GM21447 (cell line): Measurements from ENCODE around the gene NUBP2.

Experiments
- ATAC-seq: cut with Tn5 transposase; IDR thresholded peaks from one replicate; pipeline ENCODE4 v1.9.1; 2021; ENCODE audit not compliant: unreplicated experiment

NUBP2 gene

DNA sequence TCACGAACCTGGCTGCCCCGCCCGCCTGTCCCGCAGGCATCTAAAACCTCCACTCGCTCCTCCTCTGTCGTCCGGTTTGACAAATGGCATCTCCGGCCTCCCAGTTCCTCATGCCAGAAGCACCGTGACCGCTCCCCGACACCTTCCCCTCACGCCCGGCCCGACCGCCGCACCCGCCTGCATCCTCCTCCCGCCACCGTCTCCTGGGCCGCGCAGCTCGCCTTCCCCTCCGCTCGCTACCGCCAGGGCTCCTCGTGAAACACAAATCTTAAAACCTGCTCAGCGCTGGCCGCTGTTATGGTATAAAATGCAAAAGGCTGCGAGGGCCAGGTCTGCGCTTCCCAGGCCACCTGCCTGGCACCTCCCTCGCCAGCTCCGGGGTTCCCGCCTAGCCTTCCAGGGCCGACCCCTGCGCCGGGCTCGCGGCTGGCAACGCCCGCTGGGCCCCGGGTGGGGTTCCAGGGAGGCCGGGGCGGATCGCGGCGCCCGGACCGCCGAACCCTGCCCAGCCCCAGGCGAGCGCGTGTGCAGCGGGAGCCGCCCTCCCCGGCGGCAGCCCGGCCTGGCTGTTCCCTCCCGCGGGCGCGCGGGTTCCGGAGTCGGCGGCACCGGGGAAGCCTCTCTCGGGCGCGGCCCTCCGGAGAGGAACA lies 877 bp upstream of the NUBP2 start:
- no peak for ATAC-seq

DNA sequence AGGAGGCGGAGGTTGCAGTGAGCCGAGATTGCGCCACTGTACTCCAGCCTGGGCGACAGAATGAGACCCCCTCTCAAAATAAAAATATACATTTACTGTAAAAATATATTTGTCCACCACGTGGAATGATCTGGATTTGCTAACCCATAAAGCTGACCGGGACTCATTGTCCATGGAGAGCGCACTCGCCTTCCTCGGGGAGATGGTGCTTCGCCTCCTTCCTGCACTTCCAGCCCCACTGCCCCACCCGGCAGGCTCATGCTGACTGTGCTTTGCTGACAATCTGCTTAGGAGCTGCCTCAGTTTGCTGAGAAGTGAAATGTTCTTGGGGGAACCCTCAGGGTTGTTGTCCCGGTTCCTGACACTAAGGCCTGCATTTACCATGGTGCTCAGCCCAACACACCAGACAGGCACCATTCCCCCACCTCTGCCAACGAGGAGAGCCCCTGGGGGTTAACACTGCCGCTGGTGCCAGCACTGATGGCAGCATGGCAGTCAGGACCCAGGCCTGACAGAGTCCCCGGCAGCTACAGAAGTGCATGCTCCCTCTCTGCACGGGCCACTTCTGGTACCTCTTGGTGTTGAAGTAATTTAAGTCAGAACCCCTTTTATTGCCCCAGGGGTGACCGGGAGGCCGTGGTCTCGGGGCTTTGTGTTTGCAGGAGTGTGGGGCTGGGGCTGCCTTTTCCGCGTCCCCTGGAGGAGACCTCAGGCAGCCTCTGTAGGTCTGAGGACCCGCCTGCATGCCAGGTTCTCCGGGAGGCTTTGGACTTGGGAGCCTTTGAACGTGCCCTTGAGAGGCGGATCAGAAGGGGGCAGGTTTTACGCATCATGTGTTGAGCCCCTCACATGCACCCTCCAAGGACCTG lies 2.5 kb downstream of the NUBP2 start:
- no peak for ATAC-seq

DNA sequence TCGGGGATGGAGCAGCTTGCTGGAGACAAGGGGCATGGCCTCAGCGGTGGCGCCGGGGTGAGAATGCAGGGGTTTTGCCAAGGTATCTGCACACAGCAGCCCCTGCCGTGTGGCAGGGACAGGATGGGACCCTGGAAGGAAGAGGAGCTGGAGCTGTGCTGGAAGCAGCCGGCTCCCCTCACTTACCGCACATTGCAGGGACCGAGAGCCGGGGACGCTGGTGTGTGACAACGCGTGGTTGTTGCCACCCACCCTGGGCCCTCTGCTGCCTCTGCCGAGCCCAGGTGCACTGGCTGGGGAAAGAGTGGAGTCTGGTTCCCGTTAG lies 3.0 kb downstream of the NUBP2 start:
- ATAC-seq: no peak

DNA sequence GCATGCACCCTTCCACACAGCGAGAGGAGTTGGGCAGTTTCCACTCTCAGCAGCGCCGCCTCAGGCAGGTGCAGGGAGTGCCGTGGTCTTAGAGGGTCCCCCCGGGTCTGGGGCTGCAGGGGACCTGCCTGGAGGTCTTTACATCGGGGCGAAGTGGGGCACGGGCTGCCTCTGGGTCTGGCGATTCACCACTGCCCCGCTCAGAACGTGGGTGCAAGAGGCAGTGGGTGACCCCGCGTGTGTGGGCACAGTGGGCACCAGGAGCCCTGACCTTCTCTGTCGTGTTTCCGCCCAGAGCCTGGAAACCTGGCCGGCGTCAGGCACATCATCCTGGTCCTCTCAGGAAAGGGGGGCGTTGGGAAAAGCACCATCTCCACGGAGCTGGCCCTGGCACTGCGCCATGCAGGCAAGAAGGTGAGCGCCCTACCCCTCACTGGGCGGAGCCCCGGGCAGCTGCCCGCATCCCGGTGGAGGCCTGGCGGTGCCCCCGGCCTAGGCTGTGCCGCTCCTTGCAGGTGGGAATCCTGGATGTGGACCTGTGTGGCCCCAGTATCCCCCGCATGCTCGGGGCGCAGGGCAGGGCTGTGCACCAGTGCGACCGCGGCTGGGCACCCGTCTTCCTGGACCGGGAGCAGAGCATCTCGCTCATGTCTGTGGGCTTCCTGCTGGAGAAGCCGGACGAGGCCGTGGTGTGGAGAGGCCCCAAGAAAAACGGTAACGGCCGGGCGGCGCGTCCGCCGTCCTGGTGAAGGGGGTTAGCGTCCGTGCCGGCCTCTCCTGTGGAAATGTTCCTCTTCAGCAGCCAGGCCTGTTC lies 3.7 kb downstream of the NUBP2 start:
- ATAC-seq: no peak

DNA sequence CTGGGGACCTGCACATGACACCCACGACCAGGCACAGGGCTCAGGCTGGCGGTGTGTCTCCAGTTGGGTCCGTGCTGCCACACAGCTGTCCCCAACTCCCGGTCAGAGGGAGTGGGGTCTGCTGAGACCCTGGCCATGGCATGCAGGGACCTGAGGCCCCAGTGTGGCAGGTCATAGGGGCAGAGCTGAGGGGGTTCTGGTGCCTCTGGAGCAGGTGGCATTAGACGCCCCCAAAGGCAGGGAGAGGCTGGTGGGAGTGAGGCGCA lies 4.2 kb downstream of the NUBP2 start:
- ATAC-seq: no peak

DNA sequence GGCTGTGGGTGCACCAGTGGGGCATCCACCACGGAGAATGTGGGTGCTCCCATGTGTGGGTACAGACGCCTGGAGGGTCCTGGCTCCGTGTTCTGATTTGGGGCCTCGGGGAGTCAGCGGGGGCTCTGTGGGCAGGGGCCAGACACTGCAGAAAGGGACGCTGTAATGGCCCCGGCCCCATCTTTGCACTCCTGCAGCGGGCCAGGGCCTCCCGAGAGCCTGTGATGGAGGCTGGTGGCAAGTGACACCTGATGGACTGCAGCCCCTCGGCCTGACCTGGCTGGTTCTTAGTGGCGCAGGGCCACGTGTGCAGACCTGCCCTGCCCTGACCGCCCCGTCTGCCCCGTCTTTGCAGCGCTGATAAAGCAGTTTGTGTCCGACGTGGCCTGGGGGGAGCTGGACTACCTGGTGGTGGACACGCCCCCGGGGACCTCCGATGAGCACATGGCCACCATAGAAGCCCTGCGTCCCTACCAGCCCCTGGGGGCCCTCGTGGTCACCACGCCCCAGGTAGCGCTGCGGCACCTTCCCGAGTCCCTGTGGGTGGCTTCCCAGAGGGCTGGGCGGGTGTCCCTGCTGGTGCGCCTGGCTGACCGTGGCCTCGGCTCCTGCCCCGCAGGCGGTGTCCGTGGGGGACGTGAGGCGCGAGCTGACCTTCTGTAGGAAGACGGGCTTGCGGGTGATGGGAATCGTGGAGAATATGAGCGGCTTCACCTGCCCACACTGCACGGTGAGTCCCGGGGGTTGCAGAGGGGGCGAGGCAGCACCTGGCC lies 4.7 kb downstream of the NUBP2 start:
- ATAC-seq: no peak

DNA sequence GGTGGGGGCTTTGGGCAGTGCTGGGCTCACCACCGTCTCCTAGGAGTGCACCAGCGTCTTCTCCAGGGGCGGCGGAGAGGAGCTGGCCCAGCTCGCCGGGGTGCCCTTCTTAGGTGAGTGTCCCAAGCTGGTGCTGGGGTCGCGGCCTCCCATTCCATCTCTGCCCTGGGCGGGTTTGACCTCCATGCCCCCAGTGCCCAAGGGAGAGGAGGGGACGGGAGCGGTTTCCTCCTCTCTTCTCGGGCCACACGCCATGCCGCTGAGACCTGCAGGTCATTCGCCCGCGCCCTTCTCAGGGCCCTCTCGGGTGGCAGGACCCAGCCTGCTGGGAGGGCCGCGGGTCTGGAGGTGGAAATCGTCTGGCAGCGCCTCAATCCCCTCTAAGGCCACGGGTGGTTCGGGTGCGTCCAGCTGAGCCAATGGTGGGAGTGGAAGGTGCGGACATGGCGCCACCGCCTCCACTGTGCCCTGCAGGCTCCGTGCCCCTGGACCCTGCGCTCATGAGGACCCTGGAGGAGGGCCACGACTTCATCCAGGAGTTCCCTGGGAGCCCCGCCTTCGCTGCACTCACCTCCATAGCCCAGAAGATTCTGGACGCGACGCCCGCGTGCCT lies 5.4 kb downstream of the NUBP2 start:
- no peak for ATAC-seq

DNA sequence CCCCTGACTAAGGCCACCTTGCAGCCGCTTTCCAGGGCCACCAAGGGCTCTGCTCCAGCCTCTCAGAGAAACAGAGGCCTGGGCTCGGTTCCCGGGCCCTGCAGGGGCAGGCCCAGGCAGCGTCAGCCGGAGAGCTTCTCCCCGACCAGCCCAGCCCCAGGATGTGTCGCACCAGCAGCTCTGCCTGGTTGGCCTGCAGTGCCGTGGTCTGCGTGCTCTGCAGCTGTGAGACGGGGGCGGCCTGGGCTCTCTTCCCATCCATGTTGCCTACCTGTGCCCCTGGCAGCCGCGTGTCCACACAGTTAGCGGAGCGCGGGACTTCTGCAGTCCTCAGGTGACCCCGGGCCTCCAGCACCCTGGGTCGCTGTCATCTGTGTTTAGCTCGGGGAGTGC lies 5.9 kb downstream of the NUBP2 start:
- ATAC-seq: no peak

DNA sequence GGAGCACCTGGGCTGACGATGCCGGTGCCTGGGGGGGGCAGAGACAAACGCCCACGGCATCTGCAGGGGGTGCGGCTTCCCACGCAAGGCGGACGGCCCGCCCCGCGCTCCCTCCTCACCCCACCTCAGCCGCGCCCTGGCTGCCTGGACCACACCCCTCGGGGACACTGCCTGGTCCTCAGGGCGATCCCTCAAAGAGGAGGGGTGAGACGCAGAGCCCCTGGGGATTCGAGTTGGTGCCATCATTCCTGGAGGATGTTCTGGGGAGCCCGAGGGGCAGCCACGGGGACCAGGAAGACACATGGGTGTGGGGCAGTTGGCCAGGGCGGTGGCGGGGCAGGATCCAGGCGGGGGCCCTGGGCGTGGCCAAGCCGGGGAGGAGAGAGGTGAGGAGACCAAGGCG lies 6.9 kb downstream of the NUBP2 start:
- no peak for ATAC-seq

DNA sequence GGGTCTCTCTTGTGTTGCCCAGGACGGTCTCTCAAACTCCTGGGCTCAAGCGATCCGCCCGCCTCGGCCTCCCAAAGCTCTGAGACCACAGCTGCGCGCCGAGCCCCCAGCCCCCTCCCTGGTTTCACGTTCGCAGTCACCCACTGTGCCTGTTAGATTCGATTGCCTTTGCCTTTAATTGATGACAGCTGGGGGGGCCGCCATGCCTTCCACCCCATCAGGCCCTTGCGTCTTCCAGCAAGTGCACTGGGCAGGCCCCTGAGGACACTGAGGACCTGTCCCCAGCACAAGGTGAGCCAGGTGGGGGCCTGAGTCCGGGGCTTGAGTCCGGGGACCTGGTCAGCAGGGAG lies 7.5 kb downstream of the NUBP2 start:
- ATAC-seq: no peak

DNA sequence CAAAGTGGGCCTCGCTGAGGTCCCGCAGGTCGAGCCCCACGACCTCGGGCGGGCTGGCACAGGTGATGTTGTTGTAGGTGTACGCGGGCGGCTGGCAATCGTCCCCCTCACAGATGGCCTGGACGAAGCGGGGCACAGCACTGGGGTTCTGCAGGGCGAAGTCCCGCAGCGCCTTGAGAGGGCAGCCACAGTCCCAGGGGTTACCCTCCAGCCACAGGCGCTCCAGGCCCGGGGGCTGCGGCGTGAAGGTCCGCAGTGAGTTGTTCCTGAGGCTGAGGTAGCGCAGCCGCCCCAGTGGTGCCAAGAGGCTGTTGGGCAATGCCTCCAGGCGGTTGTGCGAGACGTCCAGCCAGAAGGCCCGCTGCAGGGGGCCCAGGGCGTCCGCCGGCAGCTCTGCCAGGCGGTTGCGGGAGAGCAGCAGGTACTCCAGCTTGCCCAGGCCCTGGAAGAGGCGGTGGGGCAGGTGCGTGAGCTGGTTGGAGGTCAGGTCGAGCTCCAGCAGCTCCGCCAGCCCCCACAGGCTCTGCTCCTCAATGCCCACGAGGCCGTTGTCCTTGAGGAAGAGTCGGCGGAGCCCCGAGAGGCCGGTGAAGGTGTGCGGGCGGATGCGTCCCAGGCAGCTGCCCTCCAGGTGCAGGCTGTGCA lies 8.0 kb downstream of the NUBP2 start:
- no peak for ATAC-seq

DNA sequence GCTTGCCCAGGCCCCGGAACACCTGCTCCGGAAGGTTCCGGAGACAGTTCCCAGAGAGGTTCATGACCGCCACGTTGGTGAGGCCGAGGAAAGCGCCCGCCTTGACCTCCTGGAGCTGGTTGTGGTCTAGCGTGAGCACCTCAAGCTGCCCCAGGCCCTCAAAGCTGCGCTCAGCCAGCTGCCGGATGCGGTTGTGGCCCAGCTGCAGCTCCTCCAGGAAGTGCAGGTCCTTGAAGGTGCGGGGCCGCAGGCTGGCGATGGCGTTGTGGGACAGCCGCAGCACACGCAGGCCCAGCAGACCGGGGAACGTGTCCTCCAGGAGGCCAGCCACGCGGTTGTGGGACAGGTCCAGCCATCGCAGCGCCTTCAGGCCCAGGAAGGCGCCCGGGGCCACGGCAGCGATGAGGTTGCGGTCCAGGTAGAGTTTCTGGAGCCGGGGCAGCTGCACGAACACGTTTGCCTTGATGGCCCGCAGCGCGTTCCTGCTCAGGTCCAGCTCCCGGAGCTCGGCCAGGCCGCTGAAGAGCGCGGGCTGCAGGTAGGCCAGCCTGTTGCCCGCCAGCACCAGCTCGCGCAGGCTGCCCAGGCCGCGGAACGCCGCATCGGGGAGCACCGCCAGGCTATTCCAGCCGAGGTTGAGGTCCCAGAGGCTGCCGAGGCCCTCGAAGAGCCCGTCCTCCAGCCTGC lies 8.6 kb downstream of the NUBP2 start:
- ATAC-seq: no peak

DNA sequence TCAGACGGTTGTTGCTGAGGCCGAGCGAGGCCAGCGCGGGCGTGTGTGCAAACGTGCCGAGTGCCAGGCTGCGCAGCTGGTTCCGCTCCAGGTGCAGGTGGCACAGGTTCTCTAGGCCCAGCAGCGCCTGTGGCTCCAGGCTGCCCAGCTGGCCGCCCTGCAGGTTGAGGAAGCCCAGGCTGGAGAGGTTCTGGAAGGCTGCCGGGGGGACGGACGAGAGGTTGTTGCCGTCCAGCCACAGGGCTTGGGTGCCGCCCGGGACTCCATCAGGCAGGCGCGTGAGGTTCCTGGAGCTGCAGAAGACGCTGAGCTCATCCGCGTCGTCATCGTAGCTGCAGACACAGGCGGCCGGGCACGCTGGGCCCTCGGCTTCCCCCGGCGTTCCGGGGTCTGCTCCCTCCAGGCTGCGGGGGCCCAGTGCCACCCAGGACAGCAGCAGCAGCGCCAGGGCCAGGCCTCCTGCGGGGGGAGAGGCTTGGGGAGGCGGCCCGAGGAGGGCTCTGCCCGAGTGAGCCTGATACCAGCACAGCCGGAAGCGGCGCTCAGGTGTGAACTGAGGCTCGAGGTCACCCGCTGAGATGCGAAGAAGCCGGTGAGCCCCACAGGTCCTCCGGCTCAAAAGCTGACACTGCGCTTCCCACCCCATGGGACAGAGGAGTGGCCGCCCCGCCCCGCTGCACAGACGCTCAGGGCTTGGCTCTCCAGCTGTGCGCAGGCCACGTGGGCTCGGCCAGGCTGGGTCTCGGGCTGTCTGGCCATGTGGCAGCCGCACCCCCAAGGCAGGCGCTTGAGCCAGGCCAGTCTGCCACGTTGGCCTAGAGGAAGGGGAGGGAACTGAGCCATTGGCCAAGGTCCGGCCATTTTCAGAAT lies 9.4 kb downstream of the NUBP2 start:
- ATAC-seq: no peak

DNA sequence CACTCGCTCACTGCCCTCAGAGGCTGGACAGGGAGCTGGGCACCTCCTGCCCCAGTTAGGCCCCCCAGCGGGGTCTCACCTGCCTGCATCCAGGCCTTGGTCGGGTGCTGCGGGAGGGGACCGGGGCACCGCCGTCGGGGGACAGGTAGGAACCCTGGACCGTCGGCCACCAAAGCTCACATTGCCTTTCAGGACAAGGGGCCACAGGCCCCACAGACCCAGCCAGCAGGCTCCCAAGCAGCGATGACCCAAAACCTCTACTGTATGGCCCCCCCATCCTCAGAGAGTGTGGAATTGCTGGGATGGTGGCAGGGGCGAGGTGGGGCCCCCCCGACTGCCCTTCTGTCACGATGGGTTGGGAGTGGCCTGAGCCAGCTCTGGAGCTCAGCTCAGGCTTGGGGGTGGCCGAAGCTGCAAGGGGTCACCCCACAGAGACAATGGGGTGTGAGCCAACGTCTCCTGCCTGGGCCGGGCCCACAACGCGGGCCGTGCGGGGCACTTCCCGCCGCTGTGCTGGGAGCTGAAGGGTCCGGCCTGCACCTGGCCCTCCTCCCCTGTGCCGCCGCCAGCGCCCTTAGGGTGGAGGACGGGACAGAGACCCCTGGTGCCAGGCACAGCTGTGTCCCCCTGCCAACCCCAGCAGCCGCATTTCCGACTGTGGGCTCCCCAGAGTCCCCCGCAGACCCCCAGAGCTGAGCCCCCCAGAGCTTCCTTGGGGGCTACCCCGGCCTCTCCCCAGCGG lies 10.2 kb downstream of the NUBP2 start:
- no peak for ATAC-seq

DNA sequence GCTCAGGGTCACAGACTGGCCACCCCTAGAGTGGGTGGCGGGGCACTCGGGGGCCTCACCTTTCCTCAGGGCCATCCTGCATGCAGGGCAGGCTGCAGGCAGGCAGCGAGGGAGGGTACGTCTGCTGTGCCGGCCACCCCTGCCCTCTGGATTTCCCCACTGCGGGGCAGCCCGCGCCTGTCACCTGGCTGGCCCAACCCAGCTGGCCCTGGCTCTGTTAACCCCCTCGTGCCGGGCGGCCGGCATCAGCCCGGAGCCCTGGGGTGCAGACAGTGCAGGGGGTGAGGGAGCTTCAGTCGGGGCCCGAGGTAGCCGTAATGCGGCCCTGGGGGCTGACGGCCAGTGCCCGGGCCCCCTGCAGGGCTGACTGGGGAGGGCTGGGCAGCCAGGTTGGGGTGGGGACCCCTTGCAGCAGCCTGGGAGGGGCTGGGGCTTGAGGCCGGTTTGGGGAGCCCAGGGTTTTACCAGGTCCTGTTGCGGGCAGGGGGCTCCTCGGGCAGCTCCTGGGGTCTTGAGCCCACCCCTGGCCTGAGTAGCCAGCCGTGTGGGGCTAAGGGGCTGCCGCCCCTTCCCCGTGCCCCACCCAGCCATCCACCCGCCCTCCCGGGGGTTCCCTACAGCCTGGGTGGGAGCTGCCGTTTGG lies 10.9 kb downstream of the NUBP2 start, which contains the start of gene IGFALS:
Gene IGFALS, minus strand, starts transcription at position 128 of the 643 bp plus-strand sequence. Its CDS starts 53 bp downstream, at position 75.
- no peak for ATAC-seq

DNA sequence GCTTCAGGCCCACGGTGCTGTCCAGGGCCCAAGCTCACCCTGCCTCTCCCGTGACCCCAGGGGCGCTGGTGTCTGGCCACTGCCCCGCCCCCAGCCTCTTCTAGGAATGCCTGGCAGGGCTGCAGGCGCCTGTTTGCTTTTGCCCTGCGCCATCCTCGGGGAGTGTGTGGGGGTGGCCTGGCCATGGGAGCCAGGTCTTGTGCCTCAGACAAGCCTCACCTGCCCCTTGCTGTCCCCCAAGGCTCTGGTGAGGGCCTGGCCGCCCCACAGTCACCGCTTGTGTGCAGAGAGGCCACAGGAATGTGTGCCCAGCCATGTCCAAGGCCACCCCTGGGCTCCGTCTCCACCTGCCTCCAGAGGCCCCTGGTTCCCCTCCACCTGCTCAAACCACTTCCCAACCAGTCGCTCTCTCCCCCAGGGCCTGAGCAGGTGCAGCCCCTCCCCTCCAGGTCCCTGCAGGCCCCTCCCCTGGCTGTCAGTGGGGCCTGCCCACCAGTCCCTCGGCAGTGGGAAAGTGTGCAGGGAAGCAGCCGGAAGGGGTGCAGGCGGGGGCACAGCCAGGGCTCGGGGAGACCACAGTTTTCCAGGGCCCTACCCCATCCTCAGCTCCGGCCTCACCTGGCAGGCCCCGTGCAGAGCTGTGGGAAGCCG lies 11.6 kb downstream of the NUBP2 start:
- ATAC-seq: no peak
